GM19240 (cell line): ENCODE measurements around the gene SCTR.

ENCODE experiments used
- DNase-seq: peaks from one replicate; pipeline ENCODE4 v3.0.0; 2011; ENCODE audit warnings: low spot score; ENCODE audit not compliant: insufficient read length

SCTR gene

DNA sequence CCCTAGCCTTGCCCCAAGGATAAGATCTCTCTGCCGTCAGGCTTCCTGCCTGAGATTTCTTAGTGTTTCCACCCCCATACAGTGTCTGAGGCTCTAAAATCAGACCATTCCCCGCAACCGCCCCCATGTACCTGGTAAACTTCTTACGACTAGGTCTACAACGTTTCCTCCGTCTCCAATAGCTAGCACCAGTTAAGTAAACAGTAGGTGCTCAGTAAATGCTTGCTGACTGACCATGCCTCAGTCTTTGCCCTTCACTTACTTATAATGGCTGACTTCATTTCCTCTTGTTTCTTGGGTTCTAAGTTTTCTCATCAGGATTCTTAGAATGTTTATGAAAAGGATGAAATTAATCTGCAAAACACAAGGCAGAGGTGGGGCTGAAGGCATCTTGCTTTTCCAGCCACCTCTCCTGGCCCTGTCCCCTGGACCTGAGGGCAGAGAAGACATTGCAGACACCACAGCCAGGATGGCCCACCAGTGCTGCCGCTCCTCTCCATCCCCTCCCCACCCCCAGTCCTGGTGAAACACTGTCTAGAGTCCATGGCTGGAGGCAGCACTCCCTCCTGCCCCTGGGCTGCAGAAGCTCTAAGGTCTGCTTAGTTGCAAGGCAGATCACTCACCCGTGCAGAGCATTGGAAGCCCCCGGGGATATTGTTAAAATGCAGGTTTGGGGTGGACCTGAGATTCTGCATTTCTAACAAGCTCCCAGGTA is 75.7 kb downstream of the SCTR start:
- no peak for DNase-seq

GRCh38 chr2:119446037-119446436 is 78.2 kb downstream of the SCTR start:
- no peak for DNase-seq

DNA sequence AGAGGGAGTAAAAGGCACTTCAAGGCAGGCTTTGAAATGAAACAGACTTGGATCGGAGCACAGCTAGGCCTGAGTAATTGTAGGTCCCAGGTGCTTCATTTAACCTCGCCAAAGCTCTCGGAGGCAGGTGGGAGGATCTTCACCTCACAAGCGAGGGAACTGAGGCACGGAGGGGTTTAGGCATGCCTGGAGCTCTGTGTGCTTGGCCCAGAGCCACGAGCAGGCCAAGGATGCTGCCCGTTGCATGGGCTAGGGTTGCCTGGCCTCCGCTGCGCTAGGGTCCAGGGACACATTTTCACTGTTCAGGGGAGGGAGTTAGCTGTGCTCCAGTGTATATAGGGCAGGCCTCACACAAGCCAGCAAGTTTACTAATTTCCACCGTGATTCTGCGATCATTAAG is 81.4 kb downstream of the SCTR start:
- no peak for DNase-seq

GRCh38 chr2:119442226-119442619 is 82.1 kb downstream of the SCTR start:
- no peak for DNase-seq

GRCh38 chr2:119441376-119442225 is 82.7 kb downstream of the SCTR start:
- DNase-seq: no peak

DNA sequence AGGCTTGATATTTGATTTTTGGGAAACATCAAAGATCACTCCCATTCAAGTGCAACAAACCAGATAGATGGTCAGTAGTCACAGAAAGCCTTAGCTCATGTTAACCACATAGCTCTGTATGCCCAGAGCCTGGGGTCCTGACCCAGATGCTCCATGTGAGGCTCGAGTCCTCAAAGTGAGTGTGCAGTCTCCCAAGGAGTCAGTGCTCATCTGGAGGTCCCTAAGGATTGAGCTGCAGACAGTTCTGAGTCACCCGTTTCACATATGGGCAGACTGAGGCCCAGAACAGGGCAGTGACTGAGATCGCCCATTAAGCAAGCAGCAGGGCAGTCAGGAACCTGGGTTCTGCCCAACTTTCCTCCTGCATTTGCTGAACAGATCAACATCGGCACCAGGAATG is 83.4 kb downstream of the SCTR start:
- no peak for DNase-seq

DNA sequence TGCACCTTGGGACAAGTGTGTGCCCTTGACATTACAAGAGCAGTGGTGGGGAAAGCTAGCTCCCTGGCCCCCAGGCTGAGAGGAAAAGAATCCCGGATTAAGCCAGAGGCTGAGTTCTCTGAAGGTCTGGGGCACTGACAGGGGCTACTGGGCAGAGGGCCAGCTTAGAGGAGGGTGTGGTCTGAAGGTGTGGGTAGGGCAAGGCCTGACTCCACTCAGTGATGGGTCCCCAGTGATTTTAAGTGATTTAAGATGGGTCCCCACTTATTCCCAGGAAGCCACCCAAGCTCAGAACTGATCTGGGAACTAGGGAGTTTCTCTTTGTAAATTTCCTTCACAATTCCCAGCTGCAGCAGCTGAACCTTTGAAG is 83.8 kb downstream of the SCTR start:
- DNase-seq: no peak

DNA sequence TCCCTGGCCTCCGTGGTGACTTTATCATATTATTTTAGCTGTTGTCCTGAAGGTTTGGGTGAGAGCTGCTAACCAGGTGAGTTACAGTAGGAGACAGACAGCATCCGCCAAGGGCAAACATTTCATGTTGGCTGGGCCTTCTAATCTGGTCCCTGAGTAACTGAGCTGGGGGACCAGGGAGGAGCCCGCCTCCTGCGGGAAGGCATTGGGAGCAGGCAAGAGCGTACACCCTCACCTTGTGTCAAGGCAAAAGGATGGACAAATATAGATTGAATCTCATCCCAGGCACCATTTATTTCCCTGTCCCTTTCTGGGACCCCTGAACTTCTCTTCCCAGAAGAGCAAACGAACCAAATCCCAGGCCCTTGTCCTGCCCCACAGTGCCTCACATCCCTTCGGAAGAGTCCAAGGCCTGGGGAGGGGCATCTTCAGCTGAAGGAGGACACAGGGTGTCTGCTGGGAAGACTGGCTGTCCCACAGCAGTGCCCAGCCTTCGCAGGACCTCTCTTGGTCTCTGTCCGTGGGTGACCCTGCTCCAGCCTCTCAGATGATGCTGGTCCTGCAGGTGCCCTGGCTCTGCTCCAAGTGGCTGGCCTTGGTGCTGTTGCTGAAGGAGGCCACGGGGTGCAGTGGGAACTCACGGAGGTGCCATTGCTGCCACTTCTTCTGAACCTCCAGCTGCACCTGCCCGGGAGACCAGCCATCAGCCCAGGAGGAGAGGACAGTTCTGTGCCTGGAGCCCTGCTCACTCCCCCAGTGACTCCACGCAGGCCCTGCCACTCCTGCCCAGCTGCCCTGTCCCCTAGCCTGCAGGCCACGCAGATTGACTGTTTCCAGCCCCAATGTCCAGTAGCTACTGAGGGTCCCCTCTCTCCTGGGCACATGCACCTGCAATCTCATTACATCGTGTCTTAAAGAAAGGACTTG is 84.4 kb downstream of the SCTR start:
- no peak for DNase-seq

DNA sequence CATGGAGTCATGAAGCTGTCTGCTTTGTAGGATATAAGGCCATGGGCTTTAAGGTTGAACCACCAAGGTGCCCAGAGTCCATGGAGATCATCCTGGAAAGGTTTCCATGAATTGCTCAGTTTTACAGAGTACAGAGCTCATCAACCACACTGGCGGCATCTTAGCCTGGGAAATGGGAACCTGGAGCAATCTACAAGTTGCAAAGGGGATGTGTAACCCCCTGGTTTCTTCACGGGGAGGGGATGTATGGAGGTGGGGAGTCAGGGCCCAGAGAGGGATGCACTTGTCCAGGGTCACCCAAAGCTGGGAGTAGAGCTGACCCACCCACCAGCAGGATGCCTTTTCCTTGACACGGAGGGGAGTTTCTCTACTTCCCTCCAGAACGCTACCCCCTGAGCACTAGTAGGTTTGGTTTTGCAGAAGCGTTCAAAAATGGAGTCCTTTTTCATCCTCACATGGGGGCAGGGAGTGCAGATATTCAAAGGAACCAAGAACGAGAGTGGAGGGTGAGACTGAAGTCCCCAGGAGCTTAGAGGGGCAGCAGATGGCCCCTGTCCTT is 85.5 kb downstream of the SCTR start:
- no peak for DNase-seq

GRCh38 chr2:119438128-119438656 is 86.1 kb downstream of the SCTR start:
- no peak for DNase-seq

- DNase-seq: no peak
Measured at GRCh38 chr2:119436993-119437772, 87.1 kb downstream of the SCTR start.

DNA sequence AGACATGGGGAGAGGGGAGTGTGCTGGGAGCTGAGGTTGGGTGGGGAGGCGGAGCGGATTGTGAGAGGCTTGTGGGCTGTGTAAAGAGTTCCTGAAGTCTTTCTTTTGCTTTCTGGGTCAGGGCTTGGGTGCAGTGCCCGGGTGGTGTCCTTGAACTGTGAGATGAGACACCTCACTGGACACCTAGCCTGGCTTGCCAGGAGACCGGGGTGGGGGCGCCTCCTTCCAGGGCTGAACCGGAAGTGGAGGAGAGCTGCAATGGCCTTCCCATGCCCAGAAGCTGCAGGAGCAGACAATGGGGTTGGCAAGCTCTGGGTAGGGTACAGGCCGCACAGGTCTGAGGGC is 88.4 kb downstream of the SCTR start:
- DNase-seq: no peak

GRCh38 chr2:119435081-119435952 is 89.0 kb downstream of the SCTR start:
- DNase-seq: no peak

DNA sequence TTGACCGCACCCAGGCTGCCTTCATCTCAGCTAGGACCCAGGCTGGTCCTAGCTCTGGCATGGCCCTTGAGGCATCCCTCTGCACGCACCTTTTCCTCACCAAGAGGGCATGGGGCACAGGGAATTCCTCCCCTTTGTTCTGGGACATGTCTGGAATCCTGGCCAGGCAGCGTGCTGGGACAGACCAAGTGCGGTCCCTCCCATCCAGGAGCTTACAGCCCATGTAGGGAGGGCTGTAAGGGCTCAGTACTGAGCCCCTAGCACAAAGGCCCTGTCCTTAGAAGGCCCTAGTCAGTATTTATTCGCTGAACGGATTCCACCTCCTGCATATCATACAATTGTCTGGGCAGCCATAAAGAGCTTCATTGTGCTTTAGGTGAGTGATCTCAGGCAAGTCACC is 89.6 kb downstream of the SCTR start:
- no peak for DNase-seq

- no peak for DNase-seq
Measured at GRCh38 chr2:119433636-119434327, 90.5 kb downstream of the SCTR start.

DNA sequence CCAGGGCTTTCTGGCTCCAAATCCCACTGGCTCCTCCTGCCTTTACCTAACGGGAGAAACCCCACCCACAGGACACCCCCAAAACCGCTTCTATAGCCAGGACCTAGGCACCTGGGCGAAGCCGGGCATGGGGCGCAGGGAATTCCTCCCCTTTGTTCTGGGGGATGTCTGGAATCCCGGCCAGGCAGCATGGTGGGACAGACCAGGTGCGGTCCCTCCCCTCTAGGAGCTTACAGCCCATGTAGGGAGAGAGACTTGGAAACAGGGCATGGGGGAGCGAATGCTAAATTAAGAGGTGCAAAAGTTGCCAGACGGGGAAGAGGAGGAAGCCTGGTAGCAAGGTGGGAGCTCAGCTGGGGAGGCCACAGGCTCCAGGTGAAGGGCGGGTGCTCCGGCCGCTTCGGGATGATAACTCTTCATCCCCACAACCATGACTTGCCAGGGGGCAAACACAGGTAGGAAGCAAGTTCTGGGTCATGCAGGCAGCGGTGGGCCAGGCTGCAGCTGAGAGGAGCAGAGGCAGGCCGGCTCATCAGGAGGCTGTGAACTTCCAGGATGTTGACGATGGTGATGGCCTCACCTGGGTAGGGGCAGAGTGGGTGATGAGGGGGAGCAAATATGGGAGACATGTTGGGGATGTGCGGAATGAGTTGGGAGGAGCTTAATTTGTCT is 91.3 kb downstream of the SCTR start:
- no peak for DNase-seq

- no peak for DNase-seq
Measured at GRCh38 chr2:119431976-119432850, 92.1 kb downstream of the SCTR start.
